IMR-90 (cell line): Measurements from ENCODE around the gene FBXW8. TPM values are rescaled to one million over a fixed set of nuclear protein-coding genes. Genes with fewer than 3 reads are reported as not detected.

Source experiments
- ATAC-seq: fragments of 200-7000 bp; cut with Tn5 transposase; 2 replicates; pipeline ENCODE4 v1.9.1; 2020; ENCODE audit warnings: low read depth, mild to moderate bottlenecking, moderate library complexity
- BruUV-seq: library from RNA; stranded (reverse); fragments of 400-500 nt; replicated peaks from 2 replicates; lab custom pipeline; 2021; lab: Mats Ljungman, UMichigan
- CTCF ChIA-PET: fragments of 300-600 bp; formaldehyde crosslinking; extraction: SDS; loops from one replicate; lab custom pipeline; 2021; ENCODE audit warnings: antibody characterized with exemption; lab: Yijun Ruan, JAX
- POLR2A ChIA-PET: fragments of 300-600 bp; sonication (Branson Sonifier 250); formaldehyde crosslinking; loops from one replicate; lab custom pipeline; 2022; ENCODE audit warnings: antibody characterized with exemption; ENCODE audit not compliant: unreplicated experiment; lab: Charles Lee
- DNase-seq: peaks from one replicate; pipeline ENCODE4 v3.0.0; 2013
- H2AFZ ChIP-seq: replicated peaks from 2 replicates; pipeline ENCODE3; 2013; ENCODE audit warnings: low read length, mild to moderate bottlenecking; ENCODE audit not compliant: poor library complexity
- H2AK5ac ChIP-seq: 2 replicates; pipeline ENCODE4 v1.6.1; 2013; ENCODE audit warnings: low read depth, low read length, inconsistent platforms
- H2AK9ac ChIP-seq: replicated peaks from 2 replicates; pipeline ENCODE3; 2013; ENCODE audit warnings: mild to moderate bottlenecking, low read depth, low read length, moderate library complexity; ENCODE audit not compliant: poor library complexity
- H2BK120ac ChIP-seq: 2 replicates; pipeline ENCODE4 v1.6.1; 2013; ENCODE audit warnings: low read depth, low read length, inconsistent platforms
- H2BK15ac ChIP-seq: 3 replicates; pipeline ENCODE4 v1.6.1; 2013; ENCODE audit warnings: low read depth, low read length, inconsistent platforms
- H2BK20ac ChIP-seq: 2 replicates; pipeline ENCODE4 v1.6.1; 2013; ENCODE audit warnings: low read depth, mild to moderate bottlenecking, inconsistent platforms, low read length, moderate library complexity
- H2BK5ac ChIP-seq: 2 replicates; pipeline ENCODE4 v1.6.1; 2013; ENCODE audit warnings: mild to moderate bottlenecking, low read depth, low read length, inconsistent platforms; ENCODE audit not compliant: poor library complexity, severe bottlenecking
- H3K14ac ChIP-seq: replicated peaks from 2 replicates; pipeline ENCODE4 v1.6.1; 2013; ENCODE audit warnings: low read depth, low read length, inconsistent platforms
- H3K18ac ChIP-seq: 2 replicates; pipeline ENCODE4 v1.6.1; 2013; ENCODE audit warnings: low read depth, low read length, control low read depth
- H3K23ac ChIP-seq: 2 replicates; pipeline ENCODE4 v1.6.1; 2013; ENCODE audit warnings: low read depth, low read length, inconsistent platforms
- H3K27ac ChIP-seq: 2 replicates; pipeline ENCODE4 v1.5.1; 2013; ENCODE audit warnings: mild to moderate bottlenecking, control low read depth, low read length; ENCODE audit not compliant: insufficient read depth
- H3K27me3 ChIP-seq: 2 replicates; pipeline ENCODE4 v1.6.1; 2013; ENCODE audit warnings: low read length; ENCODE audit not compliant: control insufficient read depth, insufficient read depth
- H3K36me3 ChIP-seq: 2 replicates; pipeline ENCODE4 v1.6.1; 2013; ENCODE audit warnings: low read length, mixed read lengths; ENCODE audit not compliant: control insufficient read depth, insufficient read depth
- H3K4ac ChIP-seq: 2 replicates; pipeline ENCODE4 v1.6.1; 2013; ENCODE audit warnings: low read depth, low read length, inconsistent platforms
- H3K4me1 ChIP-seq: 2 replicates; pipeline ENCODE4 v1.6.1; 2013; ENCODE audit warnings: low read length, mixed read lengths; ENCODE audit not compliant: control insufficient read depth, insufficient read depth
- H3K4me2 ChIP-seq: 2 replicates; pipeline ENCODE4 v1.6.1; 2013; ENCODE audit warnings: low read depth, mild to moderate bottlenecking, control low read depth, low read length, moderate library complexity
- H3K4me3 ChIP-seq: 2 replicates; pipeline ENCODE4 v1.5.1; 2013; ENCODE audit warnings: low read depth, mild to moderate bottlenecking, control low read depth, low read length, moderate library complexity; ENCODE audit not compliant: insufficient read depth
- H3K56ac ChIP-seq: 2 replicates; pipeline ENCODE4 v1.6.1; 2013; ENCODE audit warnings: low read length, inconsistent platforms; ENCODE audit not compliant: insufficient read depth; ENCODE audit errors: extremely low read depth
- H3K79me1 ChIP-seq, 2 experiments: 2 replicates each; pipeline ENCODE4 v1.6.1; 2013; ENCODE audit warnings: low read length in 2 of 2, inconsistent platforms in 1 of 2, low read depth in 1 of 2
- H3K9ac ChIP-seq: 2 replicates; pipeline ENCODE4 v1.6.1; 2013; ENCODE audit warnings: low read depth, low read length, control low read depth
- H3K9me1 ChIP-seq: 2 replicates; pipeline ENCODE4 v1.6.1; 2013; ENCODE audit warnings: low read length, inconsistent platforms; ENCODE audit not compliant: insufficient read depth
- H3K9me3 ChIP-seq: 2 replicates; pipeline ENCODE4 v1.6.1; 2013; ENCODE audit warnings: low read length; ENCODE audit not compliant: control insufficient read depth, insufficient read depth
- H4K20me1 ChIP-seq: 2 replicates; pipeline ENCODE4 v1.6.1; 2013; ENCODE audit warnings: low read length, inconsistent platforms; ENCODE audit not compliant: insufficient read depth
- H4K5ac ChIP-seq: 2 replicates; pipeline ENCODE4 v1.6.1; 2013; ENCODE audit warnings: mild to moderate bottlenecking, low read depth, low read length, control low read depth
- H4K8ac ChIP-seq, 2 experiments: 2 replicates each; pipeline ENCODE4 v1.6.1; 2013; ENCODE audit warnings: low read depth in 2 of 2, low read length in 2 of 2, control low read depth in 1 of 2, inconsistent platforms in 1 of 2
- H4K91ac ChIP-seq: 2 replicates; pipeline ENCODE4 v1.6.1; 2013; ENCODE audit warnings: low read depth, low read length, inconsistent platforms; ENCODE audit not compliant: insufficient read depth
- BHLHE40 ChIP-seq: fragments of 150-350 bp; IDR thresholded peaks from 2 replicates; pipeline ENCODE4 v1.6.1; 2016; ENCODE audit warnings: mild to moderate bottlenecking, low read depth, low read length
- CHD1 ChIP-seq: IDR thresholded peaks from 2 replicates; pipeline ENCODE4 v1.6.1; 2012; ENCODE audit warnings: low read depth, low read length, improper control_type of control experiment
- CTCF ChIP-seq: conservative IDR thresholded peaks from 2 replicates; pipeline ENCODE4 v1.5.1; 2012; ENCODE audit warnings: mild to moderate bottlenecking, low read depth, low read length, improper control_type of control experiment
- FOS ChIP-seq: fragments of 150-350 bp; IDR thresholded peaks from 2 replicates; pipeline ENCODE4 v1.6.1; 2016; ENCODE audit warnings: low read depth, low read length
- MAFK ChIP-seq: IDR thresholded peaks from 2 replicates; pipeline ENCODE4 v1.6.1; 2012; ENCODE audit warnings: low read depth, low read length, improper control_type of control experiment
- MAZ ChIP-seq: IDR thresholded peaks from 2 replicates; pipeline ENCODE4 v1.6.1; 2012; ENCODE audit warnings: low read depth, mild to moderate bottlenecking, low read length, improper control_type of control experiment, moderate library complexity, borderline replicate concordance
- MXI1 ChIP-seq: IDR thresholded peaks from 2 replicates; pipeline ENCODE4 v1.6.1; 2012; ENCODE audit warnings: low read depth, mild to moderate bottlenecking, low read length, moderate library complexity, borderline replicate concordance
- NFE2L2 ChIP-seq: fragments of 150-350 bp; IDR thresholded peaks from 2 replicates; pipeline ENCODE4 v1.6.1; 2016; ENCODE audit warnings: low read depth, mild to moderate bottlenecking, low read length
- POLR2A ChIP-seq: IDR thresholded peaks from 2 replicates; pipeline ENCODE4 v1.6.1; 2012; ENCODE audit warnings: mild to moderate bottlenecking, low read depth, low read length
- RAD21 ChIP-seq: IDR thresholded peaks from 2 replicates; pipeline ENCODE4 v1.6.1; 2012; ENCODE audit warnings: low read length, improper control_type of control experiment
- RCOR1 ChIP-seq: IDR thresholded peaks from 2 replicates; pipeline ENCODE4 v1.6.1; 2012; ENCODE audit warnings: mild to moderate bottlenecking, low read length, improper control_type of control experiment; ENCODE audit not compliant: insufficient replicate concordance
- RFX5 ChIP-seq: IDR thresholded peaks from 2 replicates; pipeline ENCODE4 v1.8.0; 2012; ENCODE audit warnings: low read depth, mild to moderate bottlenecking, low read length, moderate library complexity
- USF2 ChIP-seq: fragments of 150-350 bp; IDR thresholded peaks from 2 replicates; pipeline ENCODE4 v1.6.1; 2017; ENCODE audit warnings: mild to moderate bottlenecking, antibody characterized with exemption, low read length, low read depth
- WGBS, 2 experiments: methylation state at CpG; one replicate each; pipeline versions ENCODE4 v1.1.5 to v1.1.7; 2013; ENCODE audit warnings: missing lambda C conversion rate in 2 of 2; ENCODE audit not compliant: insufficient read length in 1 of 2; ENCODE audit errors: extremely low coverage in 2 of 2; 5-methylcytosine and 5-hydroxymethylcytosine counted together
- dilution Hi-C: fragments of 300-500 bp; cut with HindIII; formaldehyde crosslinking; loops from one replicate; pipeline ENCODE4 v1.14.3; 2018; ENCODE audit warnings: low sequenced_read_pairs; ENCODE audit not compliant: unreplicated experiment
- in situ Hi-C: fragments of 300-500 bp; cut with MboI; formaldehyde crosslinking; loops from 3 replicates; pipeline ENCODE4 v1.14.3; 2019; ENCODE audit warnings: low sequenced_read_pairs, inconsistent platforms, mixed read lengths
- intact Hi-C: fragments of 100-400 bp; cut with micrococcal nuclease; formaldehyde crosslinking; loops from 2 replicates; pipeline ENCODE4 v1.10.0; 2022
- polyA plus RNA-seq, 3 experiments: library from polyadenylated mRNA; depleted of rRNA; stranded (reverse); fragments of >200 nt; gene quantifications; 2 replicates each; pipeline ENCODE4 v1.2.3, GENCODE V29; 2012; ENCODE audit warnings: low replicate concordance in 1 of 3
- total RNA-seq: library from RNA; depleted of rRNA; stranded (reverse); fragments of >200 nt; gene quantifications from 2 replicates; pipeline ENCODE4 v1.2.3, GENCODE V29; 2012

FBXW8 gene
- total and polyA plus RNA-seq, 2 of the 4 experiments (the other 2 are of a cell fraction): 20.3 to 25.8 TPM

- H2AK5ac ChIP-seq: no peak overlapping the region
- H3K9me1 ChIP-seq: no peaks in the 10 kb centered on the region
- no peak overlapping the region for H2BK15ac ChIP-seq
- H2BK120ac ChIP-seq: no peak overlapping the region
- CTCF ChIA-PET: interaction anchor here (0.6 to 1.2 kb wide), 2 partner anchors 16 to 19 kb away, joined by 3 to 6 read pairs; no protein-coding TSS in a partner anchor
- no peaks in the 10 kb centered on the region for H4K20me1 ChIP-seq
- no peak overlapping the region for H3K4me2 ChIP-seq
- no peaks in the 10 kb centered on the region for H3K4me1 ChIP-seq
- intact Hi-C loops: no loop called here
- H3K18ac ChIP-seq: no peak overlapping the region
- POLR2A ChIA-PET: no interaction called here
- no peak overlapping the region for H4K8ac ChIP-seq
- no TSS peak for BruUV-seq
- WGBS, 2 experiments: 24% methylated on average over 3 of the region's 3 CpGs; no CpG with 5 or more reads in 1 of the 2 experiments
- H2AFZ ChIP-seq: no peak overlapping the region
- H4K5ac ChIP-seq: no peak overlapping the region
- no peak overlapping the region for H3K14ac ChIP-seq
- no peak overlapping the region for H4K91ac ChIP-seq
- H3K9me3 ChIP-seq: no peaks in the 10 kb centered on the region
- H3K9ac ChIP-seq: no peak overlapping the region
- H3K23ac ChIP-seq: no peak overlapping the region
- no peaks in the 10 kb centered on the region for H3K79me1 ChIP-seq
- H3K36me3 ChIP-seq: no peaks in the 10 kb centered on the region
- TF ChIP-seq MXI1 (no peak), BHLHE40 (no peak), MAZ (no peak), CHD1 (no peak), RCOR1 (no peak), NFE2L2 (no peak), USF2 (no peak), CTCF (no peak), MAFK (no peak), FOS (no peak), POLR2A (no peak), RAD21 (no peak), RFX5 (no peak)
- no peak overlapping the region for H3K4ac ChIP-seq
- dilution Hi-C loops: no loop called here
- peaks cover 14% of the 10 kb centered on the region; the same call in 1 of the 2 replicates for H3K27me3 ChIP-seq
- ATAC-seq: no peak
- H3K56ac ChIP-seq: no peak overlapping the region
- no peak overlapping the region for H3K27ac ChIP-seq
- H2BK20ac ChIP-seq: no peak overlapping the region
- H2AK9ac ChIP-seq: no peak overlapping the region
- H3K4me3 ChIP-seq: no peak overlapping the region
- in situ Hi-C loops: no loop called here
- no peak for DNase-seq
- no peak overlapping the region for H2BK5ac ChIP-seq
Observed at GRCh38 chr12:117067638-117068037, 156.9 kb downstream of the FBXW8 start.
